ENCODE results near the gene FMNL2.

Gene FMNL2

GRCh38 chr2:152624805-152625204, 289.8 kb downstream of the FMNL2 start:
- no peak for DNase-seq

DNA sequence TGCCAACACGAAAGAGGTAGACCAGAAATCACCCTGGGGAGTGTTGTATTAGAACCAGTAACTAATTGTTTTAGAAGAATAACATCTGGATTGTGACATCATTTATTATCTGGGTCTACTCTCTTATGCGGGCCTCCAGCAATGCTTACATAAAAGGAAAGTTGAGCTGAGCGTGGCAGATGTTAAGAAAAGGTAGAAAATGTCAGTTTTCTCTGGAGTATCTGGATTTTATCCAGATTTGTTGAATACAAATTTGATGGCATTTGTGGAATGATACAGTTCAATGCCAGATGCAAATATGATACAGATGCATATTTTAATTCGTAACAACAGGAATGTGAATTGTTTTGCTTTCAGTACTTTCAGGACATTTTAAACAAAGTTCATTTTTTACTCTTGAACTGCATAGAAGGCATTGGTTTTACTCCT, 292.0 kb downstream of the FMNL2 start:
- DNase-seq, result no peak

DNA sequence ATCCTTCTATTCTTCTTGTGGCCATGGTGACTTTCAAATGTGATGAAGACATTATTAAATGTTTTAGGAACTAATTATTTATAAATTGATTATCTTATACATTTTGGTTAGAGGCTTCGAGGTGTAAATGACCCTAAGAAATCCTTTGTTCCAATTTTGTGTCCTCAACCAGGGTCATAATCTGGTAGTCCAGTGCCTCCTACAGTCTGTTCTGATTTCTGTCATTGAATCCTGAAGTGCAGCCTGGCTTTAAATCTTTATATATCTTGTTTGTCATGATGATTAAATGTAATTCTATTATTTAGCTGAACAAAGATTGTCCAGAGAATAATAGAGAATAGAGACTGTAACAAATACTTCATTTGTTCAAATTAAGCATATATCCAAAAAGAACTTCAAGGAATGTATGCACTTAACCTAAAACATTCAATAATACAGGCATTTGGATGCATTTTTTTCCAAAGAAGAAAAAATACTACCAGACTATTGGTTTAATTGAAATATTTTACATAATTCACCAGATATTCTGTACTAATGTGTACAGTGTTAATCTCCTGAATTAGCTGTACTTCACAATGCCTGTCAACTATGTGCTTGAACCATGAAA, 292.5 kb downstream of the FMNL2 start:
- no peak for DNase-seq

GRCh38 chr2:152629202-152629601, 294.2 kb downstream of the FMNL2 start:
- no peak for DNase-seq

- no peak for DNase-seq
Measured at GRCh38 chr2:152630466-152630865, 295.5 kb downstream of the FMNL2 start.

GRCh38 chr2:152632736-152633135, 297.8 kb downstream of the FMNL2 start:
- DNase-seq, result no peak

DNA sequence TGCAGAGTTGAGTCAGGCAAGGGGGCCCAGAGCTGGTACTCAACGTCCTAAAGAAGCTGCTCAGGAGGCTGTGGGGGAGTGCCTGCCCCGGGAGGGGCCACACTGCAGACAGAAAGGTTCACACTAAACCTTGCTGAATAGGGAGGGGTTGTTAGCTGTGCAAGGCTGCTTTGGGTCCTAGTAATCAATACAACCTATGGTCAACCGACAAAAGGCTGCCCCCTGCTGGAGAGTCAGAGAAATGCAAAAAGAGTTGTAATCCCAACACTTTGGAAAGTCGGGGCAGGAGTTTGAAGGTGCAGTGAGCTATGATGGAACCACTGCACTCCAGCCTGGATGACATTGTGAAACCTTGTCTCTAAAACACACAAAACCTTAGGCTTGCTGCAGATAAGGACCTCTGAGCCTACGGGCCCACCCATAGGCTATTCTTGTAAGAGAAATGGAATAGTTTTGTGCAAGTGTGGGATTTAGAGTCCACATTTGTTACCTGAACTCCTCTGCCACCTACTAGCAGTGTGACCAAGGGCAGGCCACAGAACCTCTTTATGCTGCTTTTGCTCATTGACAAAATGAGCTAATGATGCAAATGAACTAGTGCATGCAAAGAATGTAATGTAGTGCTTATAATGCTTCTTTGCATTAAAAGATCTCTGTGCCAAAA, 300.8 kb downstream of the FMNL2 start:
- DNase-seq, result peak; percentile 60 to 62

DNA sequence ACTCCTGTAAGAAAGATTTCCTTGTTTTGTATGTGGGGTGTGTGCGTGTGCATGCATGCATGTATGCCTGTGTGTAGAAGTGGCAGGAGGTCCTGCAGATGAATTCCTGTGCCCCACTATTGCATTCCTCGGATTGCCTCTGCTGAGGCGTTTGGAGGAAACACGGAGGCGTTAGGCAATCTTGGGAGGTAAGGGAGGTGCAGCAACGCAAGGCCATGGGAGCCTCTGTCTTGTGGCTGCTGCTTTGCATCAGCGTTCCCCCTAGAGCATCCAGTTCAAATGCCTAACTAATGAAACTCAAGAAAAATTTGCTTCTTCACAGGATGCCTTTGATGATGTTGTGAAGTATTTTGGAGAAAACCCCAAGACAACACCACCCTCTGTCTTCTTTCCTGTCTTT, 302.3 kb downstream of the FMNL2 start:
- no peak for DNase-seq

DNA sequence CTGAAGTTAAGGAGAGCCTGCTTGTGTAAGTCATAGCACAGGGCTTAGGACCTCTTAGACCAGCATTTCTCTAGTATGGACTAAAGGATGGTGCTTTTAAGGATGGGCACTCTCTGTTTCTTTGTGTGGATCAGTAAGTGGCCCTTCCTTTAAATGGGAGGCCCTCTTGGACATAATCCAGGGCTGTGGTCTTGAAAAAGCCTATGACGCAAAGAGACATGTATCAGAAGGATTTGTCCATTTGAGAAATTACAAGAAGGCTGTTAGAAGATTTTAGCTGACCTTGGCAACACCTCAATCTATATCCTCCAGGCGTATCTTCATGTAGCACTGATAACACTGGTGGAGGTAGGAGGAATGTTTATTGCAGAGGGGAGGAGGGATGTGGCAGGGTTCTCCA, 303.1 kb downstream of the FMNL2 start:
- DNase-seq, result no peak

DNA sequence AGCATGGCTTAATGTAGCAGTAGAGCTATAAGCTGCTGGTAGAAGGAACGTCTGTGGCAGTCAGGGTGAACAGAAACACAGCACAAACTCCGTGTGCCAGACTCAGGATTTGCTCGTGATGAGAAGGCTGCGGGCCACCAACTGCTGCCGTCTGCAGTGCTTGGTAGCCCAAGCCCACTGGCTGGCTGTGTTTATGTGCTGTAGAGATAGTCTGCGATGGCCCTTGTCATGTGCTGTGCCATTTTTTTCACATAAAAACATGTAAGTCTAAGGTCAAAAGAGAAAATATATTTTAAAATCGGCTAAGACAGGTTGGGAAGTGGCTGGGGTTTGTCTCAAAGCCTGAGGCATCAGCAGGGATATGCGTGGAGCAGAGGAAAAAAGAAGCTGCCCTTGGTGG, 303.6 kb downstream of the FMNL2 start:
- no peak for DNase-seq

DNA sequence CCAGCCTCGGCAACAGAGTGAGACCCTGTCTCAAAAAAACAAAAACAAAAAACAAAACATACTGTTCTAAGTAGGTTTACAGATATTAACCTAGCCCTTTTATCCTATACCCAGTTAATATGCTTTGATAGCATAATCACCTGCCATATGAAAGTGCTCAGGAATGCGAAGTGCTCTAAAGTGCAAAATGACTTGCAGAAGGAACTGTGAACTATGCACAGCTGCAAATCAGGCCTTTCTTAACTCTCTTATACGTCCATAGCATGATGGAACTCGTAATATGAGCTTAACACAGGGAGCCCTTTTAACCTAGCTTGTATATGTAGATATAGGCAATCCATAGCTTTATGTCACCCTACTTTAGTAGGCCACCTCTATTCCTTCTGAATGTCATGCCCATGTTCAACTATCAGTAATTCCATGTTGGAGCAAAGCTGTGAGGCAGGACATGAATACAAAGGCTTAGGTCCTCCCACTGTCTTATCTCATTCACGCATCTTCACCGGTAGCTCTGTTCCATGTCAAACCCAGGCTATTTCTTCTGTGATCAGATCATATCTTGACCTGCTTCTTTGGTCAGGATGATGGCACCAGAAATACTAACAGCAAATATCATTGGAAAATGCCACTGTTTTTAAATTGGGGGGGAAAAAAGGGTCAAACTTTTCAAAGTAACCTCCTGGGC, 309.4 kb downstream of the FMNL2 start:
- no peak for DNase-seq

GRCh38 chr2:152646264-152646663, 311.3 kb downstream of the FMNL2 start:
- no peak for DNase-seq

- DNase-seq, result no peak
Measured at GRCh38 chr2:152646775-152647174, 311.8 kb downstream of the FMNL2 start.

GRCh38 chr2:152647552-152647951, 312.6 kb downstream of the FMNL2 start:
- DNase-seq, result no peak

- DNase-seq, result no peak
Measured at GRCh38 chr2:152648336-152648735, 313.4 kb downstream of the FMNL2 start.

DNA sequence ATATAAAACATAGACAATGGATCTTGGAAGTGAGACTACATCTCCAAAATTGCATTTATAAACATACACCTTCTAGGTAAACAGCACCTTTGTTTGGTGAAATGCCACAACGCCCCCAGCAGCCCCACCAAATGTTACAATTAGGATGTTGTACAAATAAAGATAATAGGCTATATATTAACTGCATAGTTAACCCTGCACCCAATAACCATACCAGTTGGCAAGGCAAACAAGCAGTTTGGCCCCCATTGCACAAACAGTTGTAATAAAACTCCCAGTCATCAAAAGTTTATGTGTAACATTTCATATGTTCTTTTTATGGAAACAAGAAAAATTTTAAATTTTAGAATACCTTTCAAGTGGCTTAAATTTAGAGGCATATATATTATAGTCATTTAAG, 315.0 kb downstream of the FMNL2 start:
- DNase-seq, result no peak

DNA sequence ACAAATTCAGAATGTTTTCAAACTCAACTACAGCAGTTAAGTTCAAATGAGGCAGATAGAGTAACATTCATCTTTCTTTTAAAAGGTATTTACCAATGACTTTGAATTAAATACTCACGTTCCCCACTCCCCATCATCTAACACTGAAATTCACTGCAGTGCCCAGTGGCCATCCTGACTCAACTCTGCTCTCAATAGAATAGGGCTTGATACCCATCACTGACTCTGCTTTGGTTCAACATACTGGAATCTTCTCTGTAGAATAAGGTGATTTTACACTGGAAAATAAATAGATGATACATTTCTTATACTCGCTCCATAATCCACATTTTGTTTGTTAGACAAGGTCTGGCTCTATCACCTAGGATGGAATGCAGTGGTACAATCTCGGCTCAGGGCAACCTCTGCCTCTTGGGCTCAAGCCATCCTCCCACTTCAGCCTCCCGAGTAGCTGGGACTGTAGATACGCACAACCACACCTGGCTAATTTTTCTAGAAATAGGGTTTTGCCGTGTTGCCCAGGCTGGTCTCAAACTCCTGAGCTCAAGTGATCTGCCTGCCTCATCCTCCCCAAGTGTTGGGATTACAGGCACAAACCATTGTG, 315.9 kb downstream of the FMNL2 start:
- no peak for DNase-seq

DNA sequence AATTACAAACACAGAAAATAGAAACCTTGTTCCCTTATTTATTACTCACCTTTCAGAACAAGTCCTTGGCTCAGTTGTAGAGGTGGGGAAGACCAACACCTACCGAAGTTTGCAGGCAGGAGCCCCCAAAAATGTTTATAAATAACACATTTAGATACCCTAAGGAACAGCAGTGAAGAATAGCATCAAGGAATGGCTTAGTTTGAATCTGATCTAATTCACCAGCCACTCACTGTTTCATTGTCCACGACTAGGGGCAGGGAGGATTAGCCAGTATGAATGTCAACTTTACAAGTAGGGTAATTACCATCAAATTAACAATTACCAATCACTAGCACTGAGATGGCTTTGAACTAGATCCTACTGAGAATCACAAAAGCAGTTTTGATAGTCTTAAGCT, 316.9 kb downstream of the FMNL2 start:
- no peak for DNase-seq

GRCh38 chr2:152655880-152656279, 320.9 kb downstream of the FMNL2 start:
- DNase-seq, result no peak

GRCh38 chr2:152657043-152657442, 322.1 kb downstream of the FMNL2 start:
- DNase-seq, result no peak

DNA sequence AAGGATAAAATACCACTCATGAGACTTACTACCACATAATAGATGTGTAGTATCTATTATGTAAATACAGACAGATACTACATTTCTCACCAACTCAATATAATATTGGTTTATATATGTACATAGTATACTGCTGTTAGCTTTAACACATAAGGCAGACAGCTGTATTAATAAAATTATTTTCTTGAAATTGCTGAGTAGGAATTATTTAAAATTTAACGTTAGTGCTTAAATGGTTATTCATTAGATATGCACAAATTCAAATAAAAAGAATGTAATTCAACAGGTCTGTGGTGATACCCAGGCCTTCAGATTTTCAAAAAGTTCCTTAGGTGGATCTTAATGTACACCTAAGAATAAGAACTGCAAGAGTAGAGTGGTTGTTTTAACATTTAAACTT, 323.2 kb downstream of the FMNL2 start:
- no peak for DNase-seq

DNA sequence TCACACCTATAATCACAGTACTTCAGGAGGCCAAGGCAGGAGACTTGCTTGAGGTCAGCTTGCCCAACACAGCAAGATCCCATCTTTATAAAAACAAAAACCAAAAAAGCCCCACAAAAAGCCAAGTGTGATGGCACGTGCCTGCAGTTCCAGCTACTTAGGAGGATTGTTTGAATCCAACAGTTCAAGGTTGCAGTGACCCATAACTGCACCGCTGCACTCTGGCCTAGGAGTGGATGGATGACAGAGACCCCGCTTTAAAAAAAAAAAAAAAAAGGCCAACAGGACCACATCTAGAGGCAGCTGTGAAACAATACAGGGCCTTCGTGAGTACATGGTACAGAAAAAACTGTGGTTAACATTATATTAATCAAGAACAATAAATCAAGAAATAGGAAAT, 326.1 kb downstream of the FMNL2 start:
- DNase-seq, result no peak

GRCh38 chr2:152664725-152665124, 329.8 kb downstream of the FMNL2 start:
- no peak for DNase-seq

GRCh38 chr2:152674334-152674733, 339.4 kb downstream of the FMNL2 start:
- no peak for DNase-seq

Data from activated CD4-positive, alpha-beta T cell treated with anti-CD3 and anti-CD28 coated beads, Interleukin-2, amount 50 U/mL, for 4 hours (primary cell).